Endothelial cell of umbilical vein (primary cell): ENCODE measurements around the gene ADRA2A. TPM values are rescaled to one million over a fixed set of nuclear protein-coding genes. Genes with fewer than 3 reads are reported as not detected.

Experiments used
- BruUV-seq: library from RNA; stranded (reverse); fragments of 400-500 nt; replicated peaks from 2 replicates; lab custom pipeline; 2021; lab: Mats Ljungman, UMichigan
- CTCF ChIA-PET: fragments of 300-600, 350-600 bp; sonication (Branson Sonifier 250); formaldehyde crosslinking; loops from one replicate; lab custom pipeline; 2021; ENCODE audit warnings: antibody characterized with exemption, inconsistent platforms; lab: Charles Lee
- POLR2A ChIA-PET: fragments of 300-600, 350-600 bp; sonication (Branson Sonifier 250); formaldehyde crosslinking; loops from one replicate; lab custom pipeline; 2021; ENCODE audit warnings: antibody characterized with exemption, inconsistent platforms; lab: Charles Lee
- DNase-seq: peaks from one replicate; pipeline ENCODE4 v3.0.0-alpha.2; 2011; ENCODE audit warnings: low read depth, low spot score
- FAIRE-seq: peaks from 2 replicates; lab custom pipeline; 2011; peaks lifted over from hg19 to GRCh38; lab: Jason Lieb, UNC
- H2AFZ ChIP-seq: 2 replicates; pipeline ENCODE4 v1.6.0; 2012; ENCODE audit warnings: low read depth, low read length, control low read depth, inconsistent platforms
- H3K27ac ChIP-seq: 2 replicates; pipeline ENCODE4 v1.5.1; 2011; ENCODE audit warnings: low read depth, mild to moderate bottlenecking, control low read depth, low read length, moderate library complexity; ENCODE audit not compliant: insufficient read depth
- H3K27me3 ChIP-seq, 2 experiments: 2 replicates each; pipeline versions ENCODE4 v1.6.0 to v1.6.1; 2011; ENCODE audit warnings: low read length in 2 of 2, mixed read lengths in 1 of 2; ENCODE audit not compliant: control insufficient read depth in 2 of 2, insufficient read depth in 2 of 2
- H3K36me3 ChIP-seq, 2 experiments: 2 replicates in 1 of 2; 3 replicates in 1 of 2; pipeline ENCODE4 v1.5.1; 2011; ENCODE audit warnings: low read length in 2 of 2, mild to moderate bottlenecking in 1 of 2, moderate library complexity in 1 of 2; ENCODE audit not compliant: control insufficient read depth in 2 of 2, insufficient read depth in 2 of 2; ENCODE audit errors: extremely low read depth in 1 of 2
- H3K4me1 ChIP-seq: 3 replicates; pipeline ENCODE4 v1.5.1; 2011; ENCODE audit warnings: mild to moderate bottlenecking, low read length; ENCODE audit not compliant: control insufficient read depth, insufficient read depth; ENCODE audit errors: extremely low read depth
- H3K4me2 ChIP-seq: 2 replicates; pipeline ENCODE4 v1.6.1; 2011; ENCODE audit warnings: low read length, control low read depth, mixed read lengths; ENCODE audit not compliant: insufficient read depth
- H3K4me3 ChIP-seq, 3 experiments: fragments of 200-600 bp in 1 of 3; sonication (generic), shearing (Covaris generic) in 1 of 3; replicated peaks in 1 of 3; 2 replicates each; pipeline ENCODE4 v1.5.1; 2011 to 2016; ENCODE audit warnings: control low read depth in 3 of 3, low read length in 3 of 3, mild to moderate bottlenecking in 2 of 3, inconsistent platforms in 1 of 3, low read depth in 1 of 3, moderate library complexity in 1 of 3; ENCODE audit not compliant: insufficient read depth in 1 of 3
- H3K79me2 ChIP-seq: 2 replicates; pipeline ENCODE4 v1.6.0; 2012; ENCODE audit warnings: low read length, inconsistent platforms; ENCODE audit not compliant: control insufficient read depth, insufficient read depth
- H3K9ac ChIP-seq: replicated peaks from 2 replicates; pipeline ENCODE3; 2011; ENCODE audit warnings: low read length, control low read depth; ENCODE audit not compliant: insufficient read depth; ENCODE audit errors: extremely low read depth
- H3K9me1 ChIP-seq: replicated peaks from 3 replicates; pipeline ENCODE4 v1.6.0; 2011; ENCODE audit warnings: mild to moderate bottlenecking, low read length; ENCODE audit not compliant: control insufficient read depth, insufficient read depth; ENCODE audit errors: extremely low read depth
- H3K9me3 ChIP-seq: replicated peaks from 2 replicates; pipeline ENCODE4 v1.5.1; 2012; ENCODE audit warnings: low read length, inconsistent platforms; ENCODE audit not compliant: control insufficient read depth, insufficient read depth
- H4K20me1 ChIP-seq: replicated peaks from 2 replicates; pipeline ENCODE3; 2011; ENCODE audit warnings: mild to moderate bottlenecking, low read length; ENCODE audit not compliant: control insufficient read depth, insufficient read depth; ENCODE audit errors: extremely low read depth
- EZH2 ChIP-seq: IDR thresholded peaks from 2 replicates; pipeline ENCODE4 v1.6.1; 2012; ENCODE audit warnings: borderline replicate concordance, low read depth, mild to moderate bottlenecking, moderate library complexity, low read length, inconsistent platforms; ENCODE audit not compliant: severe bottlenecking
- FOS ChIP-seq: IDR thresholded peaks from 2 replicates; pipeline ENCODE4 v1.6.1; 2011; ENCODE audit warnings: mild to moderate bottlenecking, low read length, moderate library complexity, borderline replicate concordance; ENCODE audit not compliant: insufficient read depth
- GATA2 ChIP-seq: IDR thresholded peaks from 2 replicates; pipeline ENCODE4 v1.7.0; 2011; ENCODE audit warnings: low read depth, mild to moderate bottlenecking, moderate library complexity, mixed read lengths, low read length; ENCODE audit not compliant: insufficient read length, insufficient read depth
- JUN ChIP-seq: IDR thresholded peaks from 2 replicates; pipeline ENCODE4 v1.6.1; 2011; ENCODE audit warnings: borderline replicate concordance, low read depth; ENCODE audit not compliant: insufficient read length, insufficient read depth
- MYC ChIP-seq: IDR thresholded peaks from one replicate; pipeline ENCODE4 v1.6.1; 2011; ENCODE audit warnings: mild to moderate bottlenecking, low read depth, low read length
- POLR2A ChIP-seq: IDR thresholded peaks from 2 replicates; pipeline ENCODE4 v1.6.1; 2012; ENCODE audit warnings: low read depth, mild to moderate bottlenecking, control low read depth, low read length
- POLR2AphosphoS5 ChIP-seq: IDR thresholded peaks from 2 replicates; pipeline ENCODE4 v1.6.1; 2012; ENCODE audit warnings: low read depth, mild to moderate bottlenecking, control low read depth, low read length, moderate library complexity; ENCODE audit not compliant: insufficient read depth
- dilution Hi-C: fragments of 300-500 bp; cut with MboI; formaldehyde crosslinking; loops from one replicate; pipeline ENCODE4 v1.15.0; 2019; ENCODE audit warnings: low sequenced_read_pairs; ENCODE audit not compliant: extremely low pct_ligation_motif_present
- intact Hi-C: fragments of 100-400 bp; cut with micrococcal nuclease; formaldehyde crosslinking; loops from one replicate; pipeline ENCODE4 v1.10.0; 2022
- polyA plus RNA-seq, 4 experiments: library from polyadenylated mRNA; depleted of rRNA in 3 of 4; stranded (reverse) in 3 of 4; unstranded in 1 of 4; fragments of >200 nt; gene quantifications; 2 replicates each; pipeline versions ENCODE4 v1.2.1 to v1.2.3, GENCODE V29; 2011 to 2012; ENCODE audit warnings: missing spikeins in 1 of 4
- total RNA-seq: library from RNA; stranded (reverse); gene quantifications from 2 replicates; pipeline ENCODE4 v1.2.3, GENCODE V29; 2021
- TF ChIP-seq, protein P1 (sequence below): IDR thresholded peaks from 2 replicates; pipeline ENCODE4 v1.6.1; 2011; ENCODE audit not compliant: insufficient read depth, insufficient read length
- TF ChIP-seq, protein P2 (sequence below), 2 donors: IDR thresholded peaks; 1 replicate in 1 of 2; 2 replicates in 1 of 2; pipeline ENCODE4 v1.5.1; 2011; ENCODE audit warnings: low read length in 2 of 2, mild to moderate bottlenecking in 2 of 2, moderate library complexity in 2 of 2, control low read depth in 1 of 2, inconsistent platforms in 1 of 2, low read depth in 1 of 2; ENCODE audit not compliant: insufficient read depth in 1 of 2; ENCODE audit errors: extremely low read depth in 1 of 2

ADRA2A gene
- total and polyA plus RNA-seq, 2 donors (not counting 3 experiments of a cell fraction or from before 2014, with no cell fraction given), result 0.03 TPM; not detected in 1

DNA sequence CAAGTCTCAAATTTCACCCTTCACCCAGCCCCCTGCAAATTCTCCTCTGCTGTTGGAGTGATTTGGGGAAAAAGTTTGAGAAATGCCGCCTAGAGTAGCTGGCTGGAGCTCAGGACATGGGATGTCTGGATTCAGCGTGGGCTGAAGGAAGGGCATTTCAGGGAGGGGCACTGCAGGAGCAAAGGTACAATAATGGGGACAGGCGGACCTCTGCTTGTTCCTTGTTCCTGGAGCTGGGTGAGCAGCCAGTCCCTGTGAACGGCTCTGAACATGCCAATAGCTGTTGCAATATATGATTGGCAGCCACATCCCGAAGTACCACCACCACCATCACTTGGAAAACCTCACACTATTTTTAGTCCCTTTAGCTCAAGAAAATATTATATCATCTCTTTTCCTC lies 23.4 kb downstream of the ADRA2A start:
- dilution Hi-C loops (no loop called here), intact Hi-C loops (no loop called here)
- ChIA-PET POLR2A (no interaction called here), CTCF (no interaction called here)
- no peaks in the 10 kb centered on the region for H3K9me3 ChIP-seq
- no peak overlapping the region for H3K4me3 ChIP-seq
- FAIRE-seq, result no peak
- H3K9me1 ChIP-seq, result no peaks in the 10 kb centered on the region
- H3K9ac ChIP-seq, result no peak overlapping the region
- no peak overlapping the region for H2AFZ ChIP-seq
- H3K4me1 ChIP-seq, result no peaks in the 10 kb centered on the region
- no peak overlapping the region for H3K4me2 ChIP-seq
- BruUV-seq, result no TSS peak
- no peaks in the 10 kb centered on the region for H3K79me2 ChIP-seq
- TF ChIP-seq, protein P1, sequence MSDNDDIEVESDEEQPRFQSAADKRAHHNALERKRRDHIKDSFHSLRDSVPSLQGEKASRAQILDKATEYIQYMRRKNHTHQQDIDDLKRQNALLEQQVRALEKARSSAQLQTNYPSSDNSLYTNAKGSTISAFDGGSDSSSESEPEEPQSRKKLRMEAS, result no peak
- TF ChIP-seq GATA2, result no peak
- TF ChIP-seq EZH2, result no peak
- no peak for TF ChIP-seq JUN
- no peak for TF ChIP-seq MYC
- no peak for TF ChIP-seq POLR2A
- TF ChIP-seq POLR2AphosphoS5, result no peak
- no peak for TF ChIP-seq FOS
- TF ChIP-seq, protein P2, sequence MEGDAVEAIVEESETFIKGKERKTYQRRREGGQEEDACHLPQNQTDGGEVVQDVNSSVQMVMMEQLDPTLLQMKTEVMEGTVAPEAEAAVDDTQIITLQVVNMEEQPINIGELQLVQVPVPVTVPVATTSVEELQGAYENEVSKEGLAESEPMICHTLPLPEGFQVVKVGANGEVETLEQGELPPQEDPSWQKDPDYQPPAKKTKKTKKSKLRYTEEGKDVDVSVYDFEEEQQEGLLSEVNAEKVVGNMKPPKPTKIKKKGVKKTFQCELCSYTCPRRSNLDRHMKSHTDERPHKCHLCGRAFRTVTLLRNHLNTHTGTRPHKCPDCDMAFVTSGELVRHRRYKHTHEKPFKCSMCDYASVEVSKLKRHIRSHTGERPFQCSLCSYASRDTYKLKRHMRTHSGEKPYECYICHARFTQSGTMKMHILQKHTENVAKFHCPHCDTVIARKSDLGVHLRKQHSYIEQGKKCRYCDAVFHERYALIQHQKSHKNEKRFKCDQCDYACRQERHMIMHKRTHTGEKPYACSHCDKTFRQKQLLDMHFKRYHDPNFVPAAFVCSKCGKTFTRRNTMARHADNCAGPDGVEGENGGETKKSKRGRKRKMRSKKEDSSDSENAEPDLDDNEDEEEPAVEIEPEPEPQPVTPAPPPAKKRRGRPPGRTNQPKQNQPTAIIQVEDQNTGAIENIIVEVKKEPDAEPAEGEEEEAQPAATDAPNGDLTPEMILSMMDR (IDR thresholded peaks at IDR 0.05; ENCODE audit: extremely low read depth in 1 of 2, insufficient read depth in 1 of 2, low read depth in 1 of 2, low read length in 2 of 2), result no peak
- no peaks in the 10 kb centered on the region for H3K27me3 ChIP-seq
- H3K27ac ChIP-seq, result no peak overlapping the region
- no peak for DNase-seq
- no peaks in the 10 kb centered on the region for H4K20me1 ChIP-seq
- H3K36me3 ChIP-seq, result no peaks in the 10 kb centered on the region
